Subcutaneous preadipocyte (primary cell): ENCODE data around the gene SEC14L6. TPM values are rescaled to one million over a fixed set of nuclear protein-coding genes. Genes with fewer than 3 reads are reported as not detected.

Source experiments
- total RNA-seq: library from RNA; depleted of rRNA; stranded (reverse); fragments of >200 nt; gene quantifications from 2 replicates; pipeline ENCODE4 v1.2.3, GENCODE V29; 2012

The SEC14L6 gene
- total RNA-seq: under 0.01 TPM in 1 of 2 replicates, not detected in the other

DNA sequence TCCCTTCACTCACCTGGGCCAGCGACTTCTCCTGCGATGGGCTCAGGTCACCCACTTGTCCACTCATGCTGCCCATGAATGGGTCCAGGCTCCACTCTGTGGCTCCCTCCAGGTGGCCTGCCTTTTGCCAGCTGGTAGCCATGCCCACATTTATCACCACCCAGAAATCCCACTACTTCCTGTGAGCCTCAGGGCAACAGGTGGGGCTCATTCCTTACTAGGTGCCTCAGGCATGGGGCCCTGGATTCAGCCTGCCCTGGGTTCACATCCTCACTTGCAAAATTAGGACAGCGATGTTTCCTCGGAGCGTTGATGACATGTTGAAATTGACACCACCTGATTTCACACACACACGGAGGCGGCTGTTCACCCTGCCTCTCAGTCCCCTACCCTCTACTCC lies at the start of gene SEC14L6:
Gene SEC14L6, minus strand, starts transcription at position 126 of the 400 bp plus-strand sequence. Its CDS starts 59 bp downstream, at position 67.

DNA sequence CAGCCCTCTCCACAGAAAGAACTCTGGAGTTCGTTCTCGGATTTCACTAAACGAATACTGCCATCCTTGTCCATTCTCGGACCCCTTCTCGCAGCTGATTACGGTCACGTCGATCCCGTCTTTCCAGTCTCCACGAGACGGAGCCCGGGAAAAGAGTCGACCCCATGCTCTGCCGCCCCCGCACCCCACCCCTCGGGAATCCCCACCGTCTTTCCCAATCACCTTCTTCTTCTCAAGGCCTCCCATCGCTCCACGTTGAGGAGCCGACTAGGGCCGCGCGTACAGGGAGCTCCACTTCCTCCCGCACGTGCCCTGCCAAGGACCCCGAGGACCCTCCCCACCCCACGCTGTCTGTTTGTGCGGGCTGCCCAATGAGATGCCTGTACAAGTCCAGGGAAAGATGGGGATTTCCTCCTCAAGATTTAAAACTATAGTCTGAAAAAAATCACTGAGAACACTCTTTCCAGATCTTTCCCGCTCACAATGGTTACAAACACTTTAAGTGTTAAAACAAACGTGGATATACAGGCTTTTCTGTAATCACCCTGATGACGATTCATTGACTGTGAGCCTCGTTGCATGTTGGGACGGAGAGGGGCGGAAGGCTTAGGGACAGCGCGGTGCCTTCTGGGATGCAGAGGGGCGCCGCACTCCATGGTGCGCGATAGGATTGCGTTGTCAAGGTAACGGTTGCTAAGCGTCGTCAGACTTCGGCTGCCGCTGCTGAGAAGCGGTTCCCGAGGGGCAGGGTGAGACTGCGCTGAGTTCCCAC lies 45.2 kb upstream of the SEC14L6 start, which contains the start of gene PES1:
Gene PES1, minus strand, starts transcription at position 323 of the 772 bp plus-strand sequence. Its CDS starts 77 bp downstream, at position 246.

DNA sequence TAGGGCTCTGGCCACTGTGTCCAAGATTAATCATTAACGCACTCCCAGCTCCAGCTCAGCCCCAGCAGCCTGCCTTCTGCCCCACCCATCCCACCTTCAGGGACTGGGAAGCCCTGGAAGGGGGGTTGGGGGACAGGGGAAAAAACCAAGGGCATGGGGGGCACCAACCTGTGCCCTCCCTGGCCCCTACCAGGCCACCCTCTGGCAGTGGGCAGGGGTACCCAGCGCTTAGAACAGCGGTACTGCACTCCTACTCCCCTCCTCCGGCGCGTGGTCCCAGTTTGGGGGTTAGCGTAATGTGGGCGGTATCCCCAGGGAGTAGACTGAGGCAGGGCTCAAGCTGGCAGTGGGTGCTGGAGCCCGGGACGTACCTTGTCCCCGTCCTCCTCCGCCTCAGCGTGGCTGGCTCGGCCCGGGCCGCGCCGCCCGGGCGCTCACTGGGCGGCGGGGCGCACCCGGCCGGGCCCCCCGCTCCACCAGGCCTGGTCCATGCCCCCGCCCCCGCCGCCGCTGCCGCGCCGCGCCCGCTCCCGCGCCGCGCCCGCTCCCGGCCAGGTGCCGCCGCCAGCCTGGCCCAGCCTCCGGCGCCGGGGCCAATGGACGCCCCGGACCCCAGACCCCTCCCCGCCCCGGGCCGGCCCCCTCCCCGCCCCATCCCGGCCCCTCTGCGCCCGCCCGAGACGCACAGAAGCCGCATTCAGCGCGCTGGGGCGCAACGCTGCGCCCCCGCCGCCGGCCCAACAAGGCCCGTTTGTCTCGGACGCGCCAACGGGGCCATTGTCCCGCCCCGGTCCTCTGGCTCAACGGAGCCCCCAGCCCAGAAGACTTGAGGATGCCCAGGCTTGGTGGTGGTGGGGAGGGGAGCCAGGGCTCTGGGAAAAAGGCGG lies 27.8 kb upstream of the SEC14L6 start, which contains the start of gene GAL3ST1:
Gene GAL3ST1, minus strand, starts transcription at position 571 of the 887 bp plus-strand sequence. CDS start 17,273 bp downstream, outside the sequence.

Other genes starting within 250 kb of the SEC14L6 start
- 12.9 and 15.6 TPM in 2 replicates for gene TBC1D10A, start 219.8 kb downstream of the SEC14L6 start, total RNA-seq
- 19.5 and 41.4 TPM in 2 replicates for gene SF3A1, start 189.8 kb downstream of the SEC14L6 start, total RNA-seq
- 1.1 and 1.6 TPM in 2 replicates for gene CCDC157, start 189.7 kb downstream of the SEC14L6 start, total RNA-seq
- gene RNF215, start 159.3 kb downstream of the SEC14L6 start, total RNA-seq: 12.9 and 14.5 TPM in 2 replicates
- 17.4 and 25.0 TPM in 2 replicates for gene SEC14L2, start 149.7 kb downstream of the SEC14L6 start, total RNA-seq
- gene MTFP1, start 121.0 kb downstream of the SEC14L6 start, total RNA-seq: 6.6 and 10.9 TPM in 2 replicates
- gene SEC14L3, start 74.7 kb downstream of the SEC14L6 start, total RNA-seq: not detected in 2 replicates
- gene SEC14L4, start 41.0 kb downstream of the SEC14L6 start, total RNA-seq: 0.78 and 1.1 TPM in 2 replicates
- not detected in 2 replicates for gene GAL3ST1, start 27.9 kb upstream of the SEC14L6 start, total RNA-seq
- gene PES1, start 45.2 kb upstream of the SEC14L6 start, total RNA-seq: 113 and 115 TPM in 2 replicates
- gene TCN2, start 60.4 kb upstream of the SEC14L6 start, total RNA-seq: 7.7 and 11.3 TPM in 2 replicates
- 25.0 and 103 TPM in 2 replicates for gene SLC35E4, start 89.0 kb upstream of the SEC14L6 start, total RNA-seq
- 10.3 and 21.1 TPM in 2 replicates for gene DUSP18, start 121.1 kb upstream of the SEC14L6 start, total RNA-seq
- gene OSBP2, start 148.1 kb upstream of the SEC14L6 start, total RNA-seq: 2.9 and 20.1 TPM in 2 replicates